NCI-H345 (cell line): ENCODE data around the gene DNTT.
"Not testable (repeated sequence)": the region's sequence is repeated elsewhere in the genome, so short reads cannot be mapped to it uniquely, and the experiment has no call there.

Experiments
- DNase-seq: peaks from one replicate; lab custom pipeline; 2025; lab: John Stamatoyannopoulos, UW

DNTT gene

DNA sequence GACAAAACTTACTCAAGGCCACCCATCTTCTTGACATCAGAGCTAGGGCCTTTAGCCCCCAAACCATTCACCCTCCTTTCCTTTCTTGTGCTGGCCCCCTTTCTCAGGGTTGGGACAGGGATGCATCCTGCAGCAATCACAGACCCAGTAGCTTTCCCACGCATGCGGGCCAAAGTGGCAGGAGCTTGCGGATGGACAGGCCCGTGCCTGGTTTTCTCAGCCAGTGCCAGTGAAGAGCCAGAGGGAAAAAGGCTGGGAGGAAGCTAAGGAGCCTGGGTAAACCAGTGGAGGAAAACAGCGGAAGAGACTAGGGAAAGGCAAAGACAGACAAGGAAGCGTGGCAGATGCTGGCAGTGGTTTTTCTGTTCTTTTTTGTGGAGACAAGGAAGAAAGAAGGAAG lies 27.8 kb upstream of the DNTT start:
- DNase-seq, result no peak

GRCh38 chr10:96276831-96277230 lies 27.4 kb upstream of the DNTT start:
- no peak for DNase-seq

GRCh38 chr10:96279191-96279641 lies 25.0 kb upstream of the DNTT start:
- DNase-seq, result no peak

DNA sequence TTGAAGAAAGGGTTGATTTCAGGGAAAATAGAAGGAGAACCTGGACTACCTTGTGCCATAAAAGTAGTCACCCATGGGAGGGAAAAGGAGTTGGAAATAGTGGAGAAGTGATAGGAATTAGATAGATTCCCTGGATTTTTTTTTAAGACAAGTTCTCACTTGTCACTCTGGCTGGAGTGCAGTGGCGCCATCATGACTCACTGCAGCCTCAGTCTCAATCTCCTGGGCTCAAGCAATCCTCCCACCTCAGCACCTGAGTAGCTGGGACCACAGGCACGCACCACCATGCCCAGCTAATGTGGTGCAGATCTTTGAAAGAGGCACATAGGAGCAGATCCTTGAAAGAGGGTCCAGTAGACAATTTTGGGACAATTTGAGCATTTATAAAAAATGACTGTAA lies 23.4 kb upstream of the DNTT start:
- no peak for DNase-seq

GRCh38 chr10:96281444-96282029 lies 22.7 kb upstream of the DNTT start:
- no peak for DNase-seq

DNA sequence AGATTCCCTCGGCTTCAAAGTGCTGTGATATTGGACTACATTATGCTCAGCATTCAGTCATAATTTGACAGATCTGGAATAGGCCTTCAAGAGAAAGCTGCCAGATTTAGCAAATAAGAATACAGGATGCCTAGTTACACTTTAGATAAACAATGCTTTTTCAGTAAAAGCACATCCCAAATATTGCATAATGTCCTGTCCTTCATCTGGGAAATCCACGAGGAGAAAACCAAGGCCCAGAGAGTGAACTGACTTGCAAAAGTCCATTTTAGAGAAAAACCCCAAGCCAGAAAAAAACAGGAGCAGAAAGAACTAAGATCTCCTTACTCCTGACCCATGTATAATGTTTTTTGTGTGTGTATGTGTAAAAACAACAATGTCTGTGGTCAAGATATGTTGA lies 20.9 kb upstream of the DNTT start:
- no peak for DNase-seq

GRCh38 chr10:96283756-96284155 lies 20.5 kb upstream of the DNTT start:
- no peak for DNase-seq

GRCh38 chr10:96285331-96285752 lies 18.9 kb upstream of the DNTT start:
- DNase-seq, result no peak

- DNase-seq, result peak; percentile 2
Observed at GRCh38 chr10:96287392-96288105, 16.7 kb upstream of the DNTT start.

GRCh38 chr10:96288151-96288621 lies 16.0 kb upstream of the DNTT start:
- DNase-seq, result no peak

- DNase-seq, result no peak
Observed at GRCh38 chr10:96289218-96289910, 14.9 kb upstream of the DNTT start.

- no peak for DNase-seq
Observed at GRCh38 chr10:96290368-96291133, 13.7 kb upstream of the DNTT start.

DNA sequence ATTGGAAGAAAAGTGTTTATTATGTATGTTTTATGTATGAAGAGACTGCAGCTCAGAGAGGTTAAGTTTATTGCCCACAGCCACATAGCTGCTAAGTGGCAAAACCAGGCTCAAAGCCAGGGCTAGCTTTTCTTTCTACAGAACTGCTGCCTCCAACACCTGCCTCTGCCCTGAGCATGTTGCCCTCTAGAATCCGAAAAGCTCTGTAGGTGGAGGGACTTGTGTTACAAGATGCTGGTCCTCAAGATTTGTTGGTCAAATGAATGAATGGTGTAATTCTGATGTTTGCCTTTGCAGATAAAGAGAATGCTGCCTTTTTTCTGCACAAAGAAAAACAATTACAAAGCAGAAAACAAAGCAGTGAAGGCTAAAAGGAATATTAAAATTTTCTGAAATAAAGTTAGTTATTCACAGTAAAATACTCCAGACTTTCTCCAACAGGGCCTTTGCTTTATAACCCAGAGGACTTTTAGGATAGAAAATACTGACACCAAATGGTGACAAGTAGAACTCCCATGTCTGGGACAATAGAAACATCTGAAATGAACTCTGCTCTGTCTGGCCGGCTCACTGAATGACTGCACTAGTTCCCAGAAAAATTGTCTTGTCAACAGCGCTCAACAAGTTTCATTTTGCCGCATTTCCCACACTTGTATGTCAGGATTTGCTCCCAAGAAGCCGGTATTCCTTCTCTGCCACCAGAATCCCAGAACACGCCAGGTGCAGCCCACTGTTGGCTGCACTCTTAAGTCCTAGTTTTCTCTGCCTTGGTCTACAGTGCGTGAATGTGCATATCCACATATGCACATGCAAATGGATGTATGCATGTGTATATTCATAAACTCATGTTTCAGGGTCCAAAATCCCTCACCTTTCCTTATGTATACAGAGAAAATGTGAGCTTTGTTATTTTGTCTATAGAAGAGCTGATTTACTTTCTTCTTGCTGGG lies 11.0 kb upstream of the DNTT start:
- DNase-seq, result peak; percentile 14

DNA sequence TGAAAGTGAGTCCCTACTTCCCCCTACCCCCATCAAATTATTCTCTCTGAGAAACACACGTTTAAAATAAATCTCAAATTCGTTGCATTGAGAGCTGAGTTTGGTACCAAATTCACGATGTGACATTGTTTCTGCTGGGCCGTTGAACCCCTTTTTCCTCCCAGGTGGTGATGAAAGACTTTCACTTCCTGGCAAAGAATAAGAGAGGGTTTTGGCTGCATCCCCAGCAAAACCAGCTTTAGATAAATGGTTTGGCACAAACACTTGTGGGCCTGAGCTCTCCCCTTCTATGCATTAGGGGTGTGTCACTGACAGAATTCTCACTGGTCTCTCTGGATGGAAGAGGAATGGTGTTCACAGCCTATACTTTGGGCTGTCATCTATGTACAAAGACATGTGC lies 8.8 kb upstream of the DNTT start:
- no peak for DNase-seq

DNA sequence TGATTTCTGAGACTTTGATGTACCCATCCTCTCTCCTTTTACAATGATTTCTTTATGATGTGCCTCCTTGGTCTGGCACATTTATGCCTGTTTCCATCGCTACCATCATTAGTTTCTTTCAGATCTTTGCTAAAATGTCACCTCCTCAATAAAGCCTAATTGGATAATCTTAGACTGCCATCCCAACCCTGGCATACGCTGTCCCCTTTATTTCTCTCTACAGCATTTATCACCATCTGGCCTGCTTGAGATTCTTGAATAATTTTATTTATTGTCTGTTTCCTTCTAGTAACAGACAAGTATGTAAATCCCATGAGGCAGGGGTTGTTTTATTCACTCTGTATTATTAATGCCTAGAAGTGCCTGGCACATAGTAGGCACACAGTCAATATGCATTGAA lies 6.7 kb upstream of the DNTT start:
- DNase-seq, result no peak

GRCh38 chr10:96298362-96298761 lies 5.9 kb upstream of the DNTT start:
- no peak for DNase-seq

GRCh38 chr10:96299383-96299782 lies 4.9 kb upstream of the DNTT start:
- peak; percentile 3 for DNase-seq

- DNase-seq, result no peak
Observed at GRCh38 chr10:96301616-96302015, 2.6 kb upstream of the DNTT start.

- no peak for DNase-seq
Observed at GRCh38 chr10:96305019-96305418, 785 bp downstream of the DNTT start.

DNA sequence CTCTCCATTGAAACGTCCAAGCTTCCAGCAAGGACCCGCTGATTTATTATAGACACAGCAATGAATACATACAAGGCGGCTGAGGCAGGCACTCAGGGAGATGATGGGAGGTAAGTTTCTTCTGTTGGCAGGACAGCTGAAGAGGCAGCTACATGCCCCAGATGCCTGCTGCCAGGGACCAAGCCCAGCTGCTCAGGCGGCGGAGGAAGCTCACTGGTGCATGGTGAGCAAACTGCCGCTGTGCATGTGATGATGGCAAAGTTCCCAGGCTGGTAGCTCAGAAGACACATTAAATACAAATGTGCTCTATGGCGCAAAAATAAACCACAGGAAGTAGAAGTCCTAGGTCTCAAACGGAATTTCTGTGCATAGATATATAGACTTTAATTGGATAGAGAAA lies 2.3 kb downstream of the DNTT start:
- peak; percentile 23 for DNase-seq

DNA sequence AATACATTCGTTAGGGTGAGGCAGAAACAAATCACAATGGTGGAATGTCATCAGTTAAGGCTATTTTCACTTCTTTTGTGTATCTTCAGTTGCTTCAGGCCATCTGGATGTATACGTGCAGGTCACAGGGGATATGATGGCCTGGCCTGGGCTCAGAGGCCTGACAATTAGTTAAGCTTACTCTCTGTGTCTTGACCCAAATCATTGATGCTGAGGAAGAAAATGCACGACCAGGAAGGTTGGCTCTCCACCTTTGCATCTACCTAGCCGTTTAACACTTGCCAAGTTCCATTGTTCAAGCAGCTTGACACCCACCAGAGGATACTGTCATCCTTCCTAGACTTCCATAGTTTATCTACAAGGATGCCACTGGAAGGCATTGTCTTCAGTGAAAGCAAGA lies 4.6 kb downstream of the DNTT start:
- DNase-seq, result not testable (repeated sequence)
